Measurements from ENCODE around the gene SLC25A2. TPM values are rescaled to one million over a fixed set of nuclear protein-coding genes. Genes with fewer than 3 reads are reported as not detected.
"Not testable (repeated sequence)": the region's sequence is repeated elsewhere in the genome, so short reads cannot be mapped to it uniquely, and the experiment has no call there.

The SLC25A2 gene
- total RNA-seq, 1 donor from 2014 or later = 0.13 TPM

- DNase-seq (ENCODE audit: low read depth, low spot score) = not testable (repeated sequence)
Observed at GRCh38 chr5:141316963-141317362, 13.1 kb upstream of the SLC25A2 start.

- no peak for DNase-seq (ENCODE audit: low read depth, low spot score)
Observed at GRCh38 chr5:141313711-141314110, 9.9 kb upstream of the SLC25A2 start.

- no peak for DNase-seq (ENCODE audit: low read depth, low spot score)
Observed at GRCh38 chr5:141306630-141307029, 2.8 kb upstream of the SLC25A2 start.

- no peak for DNase-seq (ENCODE audit: low read depth, low spot score)
Observed at GRCh38 chr5:141298376-141298775, 5.5 kb downstream of the SLC25A2 start.

- no peak for DNase-seq (ENCODE audit: low read depth, low spot score)
Observed at GRCh38 chr5:141272906-141273305, 30.9 kb downstream of the SLC25A2 start.

- no peak for DNase-seq (ENCODE audit: low read depth, low spot score)
Observed at GRCh38 chr5:141269195-141269594, 34.7 kb downstream of the SLC25A2 start.

GRCh38 chr5:141261238-141261546 is 42.7 kb downstream of the SLC25A2 start:
- DNase-seq (ENCODE audit: low read depth, low spot score) = no peak

- no peak for DNase-seq (ENCODE audit: low read depth, low spot score)
Observed at GRCh38 chr5:141260458-141261237, 43.2 kb downstream of the SLC25A2 start.

- DNase-seq (ENCODE audit: low read depth, low spot score) = no peak
Observed at GRCh38 chr5:141258948-141259347, 44.9 kb downstream of the SLC25A2 start.

- DNase-seq (ENCODE audit: low read depth, low spot score) = no peak
Observed at GRCh38 chr5:141258464-141258863, 45.4 kb downstream of the SLC25A2 start.

Other genes starting within 250 kb of the SLC25A2 start
- gene PCDHB2, start 209.4 kb downstream of the SLC25A2 start, total RNA-seq = 1.4 and 2.9 TPM in 2 replicates
- gene PCDHB3, start 203.6 kb downstream of the SLC25A2 start, total RNA-seq = 0.20 and 0.35 TPM in 2 replicates
- gene PCDHB4, start 182.2 kb downstream of the SLC25A2 start, total RNA-seq = 0.04 and 0.07 TPM in 2 replicates
- 0.39 and 0.53 TPM in 2 replicates for gene PCDHB5, start 168.8 kb downstream of the SLC25A2 start, total RNA-seq
- 0.04 and 0.07 TPM in 2 replicates for gene PCDHB6, start 154.0 kb downstream of the SLC25A2 start, total RNA-seq
- gene PCDHB7, start 131.4 kb downstream of the SLC25A2 start, total RNA-seq = 0.28 and 0.40 TPM in 2 replicates
- 0.04 and 0.07 TPM in 2 replicates for gene PCDHB8, start 126.3 kb downstream of the SLC25A2 start, total RNA-seq
- gene PCDHB16, start 121.7 kb downstream of the SLC25A2 start, total RNA-seq = under 0.01 and 0.13 TPM in 2 replicates
- gene PCDHB9, start 116.9 kb downstream of the SLC25A2 start, total RNA-seq = 0.04 and 0.07 TPM in 2 replicates
- 0.33 and 0.46 TPM in 2 replicates for gene PCDHB10, start 111.7 kb downstream of the SLC25A2 start, total RNA-seq
- 0.13 and 0.25 TPM in 2 replicates for gene PCDHB11, start 104.4 kb downstream of the SLC25A2 start, total RNA-seq
- 0.21 and 0.33 TPM in 2 replicates for gene PCDHB12, start 95.3 kb downstream of the SLC25A2 start, total RNA-seq
- gene PCDHB13, start 90.1 kb downstream of the SLC25A2 start, total RNA-seq = 0.33 and 0.99 TPM in 2 replicates
- 0.53 and 0.78 TPM in 2 replicates for gene PCDHB14, start 80.7 kb downstream of the SLC25A2 start, total RNA-seq
- 0.26 and 0.95 TPM in 2 replicates for gene PCDHB15, start 58.7 kb downstream of the SLC25A2 start, total RNA-seq
- 70.7 and 109 TPM in 2 replicates for gene TAF7, start 16.7 kb upstream of the SLC25A2 start, total RNA-seq
- gene PCDHGA1, start 26.5 kb upstream of the SLC25A2 start, total RNA-seq = 0.20 and 0.28 TPM in 2 replicates
- gene PCDHGA2, start 34.7 kb upstream of the SLC25A2 start, total RNA-seq = 0.79 and 0.92 TPM in 2 replicates
- gene PCDHGA3, start 39.8 kb upstream of the SLC25A2 start, total RNA-seq = 0.21 and 0.26 TPM in 2 replicates
- gene PCDHGB1, start 46.0 kb upstream of the SLC25A2 start, total RNA-seq = 0.59 and 0.63 TPM in 2 replicates
- gene PCDHGA4, start 51.0 kb upstream of the SLC25A2 start, total RNA-seq = 2.0 and 3.5 TPM in 2 replicates
- 1.3 TPM in 2 replicates for gene PCDHGB2, start 55.9 kb upstream of the SLC25A2 start, total RNA-seq
- gene PCDHGA5, start 60.1 kb upstream of the SLC25A2 start, total RNA-seq = 0.35 and 0.40 TPM in 2 replicates
- 1.3 and 1.6 TPM in 2 replicates for gene PCDHGB3, start 66.2 kb upstream of the SLC25A2 start, total RNA-seq
- gene PCDHGA6, start 69.8 kb upstream of the SLC25A2 start, total RNA-seq = 1.3 and 1.4 TPM in 2 replicates
- 0.59 and 0.95 TPM in 2 replicates for gene PCDHGA7, start 78.7 kb upstream of the SLC25A2 start, total RNA-seq
- gene PCDHGB4, start 83.6 kb upstream of the SLC25A2 start, total RNA-seq = 9.3 and 12.4 TPM in 2 replicates
- 0.46 and 0.95 TPM in 2 replicates for gene PCDHGA8, start 88.6 kb upstream of the SLC25A2 start, total RNA-seq
- 8.7 and 12.3 TPM in 2 replicates for gene PCDHGB5, start 93.9 kb upstream of the SLC25A2 start, total RNA-seq
- gene PCDHGA9, start 98.7 kb upstream of the SLC25A2 start, total RNA-seq = 1.2 and 1.8 TPM in 2 replicates
- gene PCDHGB6, start 104.0 kb upstream of the SLC25A2 start, total RNA-seq = 2.0 and 2.1 TPM in 2 replicates
- gene PCDHGA10, start 108.9 kb upstream of the SLC25A2 start, total RNA-seq = 3.1 and 4.0 TPM in 2 replicates
- 4.8 and 6.1 TPM in 2 replicates for gene PCDHGB7, start 113.6 kb upstream of the SLC25A2 start, total RNA-seq
- gene PCDHGA11, start 117.0 kb upstream of the SLC25A2 start, total RNA-seq = 8.7 and 11.1 TPM in 2 replicates
- gene PCDHGA12, start 126.5 kb upstream of the SLC25A2 start, total RNA-seq = 5.1 and 8.7 TPM in 2 replicates
- 9.0 and 14.7 TPM in 2 replicates for gene PCDHGC3, start 171.9 kb upstream of the SLC25A2 start, total RNA-seq
- 0.40 and 0.95 TPM in 2 replicates for gene PCDHGC4, start 181.0 kb upstream of the SLC25A2 start, total RNA-seq
- gene PCDHGC5, start 185.0 kb upstream of the SLC25A2 start, total RNA-seq = 0.33 and 0.53 TPM in 2 replicates

Measured in pulmonary artery endothelial cell (primary cell).